Adipocyte (in vitro differentiated cells): ENCODE data around the gene FBN3.

Source experiments
- DNase-seq: peaks from one replicate; pipeline ENCODE4 v3.0.0-alpha.2; 2015; ENCODE audit warnings: low read depth
- H3K27me3 ChIP-seq: replicated peaks from 2 replicates; pipeline ENCODE4 v1.7.0; 2013; ENCODE audit warnings: mild to moderate bottlenecking, low read length, moderate library complexity; ENCODE audit not compliant: control insufficient read depth, insufficient read depth
- H3K36me3 ChIP-seq: 2 replicates; pipeline ENCODE4 v1.7.0; 2013; ENCODE audit warnings: low read length, mild to moderate bottlenecking, moderate library complexity; ENCODE audit not compliant: control insufficient read depth, insufficient read depth, severe bottlenecking
- H3K4me1 ChIP-seq: 2 replicates; pipeline ENCODE4 v1.7.0; 2013; ENCODE audit warnings: mild to moderate bottlenecking, low read length, moderate library complexity; ENCODE audit not compliant: control insufficient read depth, insufficient read depth
- H3K4me3 ChIP-seq: 2 replicates; pipeline ENCODE4 v1.7.0; 2013; ENCODE audit warnings: mild to moderate bottlenecking, low read length, moderate library complexity
- H3K9ac ChIP-seq: 2 replicates; pipeline ENCODE4 v1.7.0; 2013; ENCODE audit warnings: mild to moderate bottlenecking, low read length, moderate library complexity
- H3K9me3 ChIP-seq: 2 replicates; pipeline ENCODE4 v1.7.0; 2013; ENCODE audit warnings: mild to moderate bottlenecking, low read length, moderate library complexity; ENCODE audit not compliant: control insufficient read depth

FBN3 gene

GRCh38 chr19:8147582-8147978 is 1.8 kb downstream of the FBN3 start:
- Histone ChIP-seq H3K27me3 (peaks cover 66% of the 10 kb centered on the region), H3K9ac (no peak overlapping the region), H3K4me1 (no peaks in the 10 kb centered on the region), H3K4me3 (no peak overlapping the region), H3K9me3 (no peaks in the 10 kb centered on the region), H3K36me3 (no peaks in the 10 kb centered on the region)
- no peak for DNase-seq

GRCh38 chr19:8146877-8147581 is 2.4 kb downstream of the FBN3 start:
- H3K4me3 ChIP-seq: no peak overlapping the region
- H3K27me3 ChIP-seq: peaks cover 70% of the 10 kb centered on the region
- no peaks in the 10 kb centered on the region for H3K4me1 ChIP-seq
- no peak overlapping the region for H3K9ac ChIP-seq
- DNase-seq: no peak
- no peaks in the 10 kb centered on the region for H3K36me3 ChIP-seq
- no peaks in the 10 kb centered on the region for H3K9me3 ChIP-seq

GRCh38 chr19:8144273-8144995 is 5.0 kb downstream of the FBN3 start:
- H3K27me3 ChIP-seq: peaks cover 52% of the 10 kb centered on the region
- no peak for DNase-seq
- H3K36me3 ChIP-seq: no peaks in the 10 kb centered on the region
- no peaks in the 10 kb centered on the region for H3K9me3 ChIP-seq
- H3K4me1 ChIP-seq: peaks cover 6% of the 10 kb centered on the region
- H3K9ac ChIP-seq: no peak overlapping the region
- no peak overlapping the region for H3K4me3 ChIP-seq

- Histone ChIP-seq H3K36me3 (no peaks in the 10 kb centered on the region), H3K9ac (no peak overlapping the region), H3K9me3 (no peaks in the 10 kb centered on the region), H3K4me3 (no peak overlapping the region), H3K4me1 (peaks cover 9% of the 10 kb centered on the region), H3K27me3 (peaks cover 45% of the 10 kb centered on the region)
- no peak for DNase-seq
Observed at GRCh38 chr19:8143041-8143440, 6.4 kb downstream of the FBN3 start.

- Histone ChIP-seq H3K4me1 (peaks cover 9% of the 10 kb centered on the region), H3K27me3 (peaks cover 40% of the 10 kb centered on the region), H3K4me3 (no peak overlapping the region), H3K36me3 (no peaks in the 10 kb centered on the region), H3K9ac (no peak overlapping the region), H3K9me3 (no peaks in the 10 kb centered on the region)
- no peak for DNase-seq
Observed at GRCh38 chr19:8142513-8142900, 6.9 kb downstream of the FBN3 start.

GRCh38 chr19:8141726-8142512 is 7.5 kb downstream of the FBN3 start:
- Histone ChIP-seq H3K36me3 (no peaks in the 10 kb centered on the region), H3K9ac (no peak overlapping the region), H3K4me3 (no peak overlapping the region), H3K4me1 (peaks cover 9% of the 10 kb centered on the region), H3K27me3 (peaks cover 34% of the 10 kb centered on the region), H3K9me3 (no peaks in the 10 kb centered on the region)
- DNase-seq: no peak

GRCh38 chr19:8138201-8138600 is 11.2 kb downstream of the FBN3 start:
- Histone ChIP-seq H3K36me3 (no peaks in the 10 kb centered on the region), H3K27me3 (peaks cover 11% of the 10 kb centered on the region), H3K9me3 (no peaks in the 10 kb centered on the region), H3K4me3 (no peak overlapping the region), H3K9ac (no peak overlapping the region), H3K4me1 (peaks cover 9% of the 10 kb centered on the region)
- DNase-seq: no peak

GRCh38 chr19:8137425-8137824 is 12.0 kb downstream of the FBN3 start:
- Histone ChIP-seq H3K9me3 (no peaks in the 10 kb centered on the region), H3K27me3 (peaks cover 6% of the 10 kb centered on the region), H3K36me3 (no peaks in the 10 kb centered on the region), H3K4me1 (peaks cover 9% of the 10 kb centered on the region), H3K4me3 (no peak overlapping the region), H3K9ac (no peak overlapping the region)
- DNase-seq: no peak

GRCh38 chr19:8135946-8136618 is 13.3 kb downstream of the FBN3 start:
- H3K36me3 ChIP-seq: no peaks in the 10 kb centered on the region

GRCh38 chr19:8132858-8133458 is 16.4 kb downstream of the FBN3 start:
- DNase-seq: no peak
- H3K4me3 ChIP-seq: no peak overlapping the region
- no peak overlapping the region for H3K9ac ChIP-seq
- no peaks in the 10 kb centered on the region for H3K4me1 ChIP-seq
- H3K27me3 ChIP-seq: peaks cover 12% of the 10 kb centered on the region
- H3K36me3 ChIP-seq: no peaks in the 10 kb centered on the region
- no peaks in the 10 kb centered on the region for H3K9me3 ChIP-seq

More at GRCh38 chr19:8135946-8136618, 13.3 kb downstream of the FBN3 start:
- Histone ChIP-seq H3K9me3 (no peaks in the 10 kb centered on the region), H3K4me3 (no peak overlapping the region), H3K9ac (no peak overlapping the region), H3K27me3 (peaks cover 8% of the 10 kb centered on the region), H3K4me1 (peaks cover 9% of the 10 kb centered on the region)
- DNase-seq: no peak
